HCT116 (cell line): Measurements from ENCODE around the gene CEP41. TPM values are rescaled to one million over a fixed set of nuclear protein-coding genes. Genes with fewer than 3 reads are reported as not detected.

Experiments used
- ATAC-seq: fragments of 200-7000 bp; cut with Tn5 transposase; 2 replicates; pipeline ENCODE4 v1.9.1; 2020; ENCODE audit warnings: mild to moderate bottlenecking, moderate library complexity
- BruUV-seq: library from RNA; stranded (reverse); fragments of 400-500 nt; replicated peaks from 2 replicates; lab custom pipeline; 2021; lab: Mats Ljungman, UMichigan
- CTCF ChIA-PET: fragments of 300-600 bp; sonication (Branson Sonifier 250); formaldehyde crosslinking; loops from one replicate; lab custom pipeline; 2021; ENCODE audit warnings: antibody characterized with exemption; lab: Charles Lee
- POLR2A ChIA-PET: fragments of 300-600, 350-600 bp; sonication (Branson Sonifier 250); formaldehyde crosslinking; loops from one replicate; lab custom pipeline; 2021; ENCODE audit warnings: antibody characterized with exemption; lab: Charles Lee
- RAD21 ChIA-PET, 2 experiments: fragments of 300-600 bp; sonication (Branson Sonifier 250); formaldehyde crosslinking; loops; one replicate each; lab custom pipeline; 2023; ENCODE audit warnings: low total read pairs in 2 of 2; ENCODE audit not compliant: uncharacterized antibody in 2 of 2, unreplicated experiment in 2 of 2, low non-redundant PET in 1 of 2; lab: Charles Lee
- DNase-seq: peaks from one replicate; pipeline ENCODE4 v3.0.0-alpha.2; 2010; ENCODE audit warnings: low read depth, low spot score
- H2AFZ ChIP-seq: fragments of 200-600 bp; shearing (Covaris generic), sonication (generic); 2 replicates; pipeline ENCODE4 v1.6.1; 2017; ENCODE audit warnings: low read depth, mixed run types, mixed read lengths, antibody characterized with exemption, low read length; ENCODE audit not compliant: poor library complexity, severe bottlenecking
- H3K27ac ChIP-seq: 2 replicates; pipeline ENCODE4 v1.5.1; 2012; ENCODE audit warnings: low read depth, low read length
- H3K27me3 ChIP-seq: fragments of 200-600 bp; sonication (generic); 2 replicates; pipeline ENCODE4 v1.6.1; 2016; ENCODE audit warnings: mixed run types, low read length, mixed read lengths; ENCODE audit not compliant: insufficient read depth
- H3K36me3 ChIP-seq, 2 experiments: fragments of 200-500 bp in 1 of 2; fragments of 200-600 bp in 1 of 2; sonication (Bioruptor generic) in 1 of 2; sonication (generic) in 1 of 2; 2 replicates each; pipeline versions ENCODE4 v1.5.1 to v1.6.1; 2014 to 2016; ENCODE audit warnings: low read length in 2 of 2, inconsistent platforms in 1 of 2, mixed read lengths in 1 of 2, mixed run types in 1 of 2; ENCODE audit not compliant: insufficient read depth in 2 of 2, control insufficient read depth in 1 of 2
- H3K4me1 ChIP-seq, 2 experiments: fragments of 200-600 bp in 1 of 2; sonication (generic) in 1 of 2; 2 replicates each; pipeline versions ENCODE4 v1.5.1 to v1.6.1; 2012 to 2017; ENCODE audit warnings: low read length in 2 of 2, inconsistent platforms in 1 of 2, mild to moderate bottlenecking in 1 of 2, mixed read lengths in 1 of 2, mixed run types in 1 of 2, moderate library complexity in 1 of 2; ENCODE audit not compliant: insufficient read depth in 2 of 2, control insufficient read depth in 1 of 2
- H3K4me2 ChIP-seq: fragments of 200-600 bp; sonication (generic); 2 replicates; pipeline ENCODE4 v1.6.1; 2017; ENCODE audit warnings: mixed run types, low read length, mixed read lengths
- H3K4me3 ChIP-seq, 2 experiments: fragments of 200-600 bp in 1 of 2; sonication (generic) in 1 of 2; replicated peaks in 1 of 2; 2 replicates each; pipeline ENCODE4 v1.5.1; 2011 to 2016; ENCODE audit warnings: low read length in 2 of 2, control low read depth in 1 of 2, low read depth in 1 of 2, mild to moderate bottlenecking in 1 of 2, mixed read lengths in 1 of 2, mixed run types in 1 of 2
- H3K79me2 ChIP-seq: fragments of 200-600 bp; sonication (generic); 2 replicates; pipeline ENCODE4 v1.6.1; 2017; ENCODE audit warnings: mild to moderate bottlenecking, mixed run types, low read length, moderate library complexity, mixed read lengths; ENCODE audit not compliant: insufficient read depth
- H3K9ac ChIP-seq: fragments of 200-600 bp; sonication (generic); 2 replicates; pipeline ENCODE4 v1.6.1; 2016; ENCODE audit warnings: low read length, mixed read lengths
- H3K9me2 ChIP-seq: fragments of 200-600 bp; sonication (generic), shearing (Covaris generic); 2 replicates; pipeline ENCODE4 v1.6.1; 2017; ENCODE audit warnings: mixed run types, mild to moderate bottlenecking, moderate library complexity; ENCODE audit not compliant: insufficient read depth
- H3K9me3 ChIP-seq, 2 experiments: fragments of 200-500 bp in 1 of 2; fragments of 200-600 bp in 1 of 2; sonication (Bioruptor generic) in 1 of 2; sonication (generic) in 1 of 2; 2 replicates each; pipeline ENCODE4 v1.6.1; 2014 to 2017; ENCODE audit warnings: low read length in 2 of 2, mixed read lengths in 2 of 2, inconsistent platforms in 1 of 2, low read depth in 1 of 2, mild to moderate bottlenecking in 1 of 2, mixed run types in 1 of 2, moderate library complexity in 1 of 2; ENCODE audit not compliant: control insufficient read depth in 1 of 2, insufficient read depth in 1 of 2
- H4K20me1 ChIP-seq: fragments of 200-600 bp; sonication (generic), shearing (Covaris generic); 2 replicates; pipeline ENCODE4 v1.6.1; 2017; ENCODE audit warnings: mixed run types, mild to moderate bottlenecking, moderate library complexity; ENCODE audit not compliant: insufficient read depth
- CBX3 ChIP-seq: IDR thresholded peaks from 2 replicates; pipeline ENCODE4 v1.6.1; 2012; ENCODE audit warnings: low read depth
- EGR1 ChIP-seq: IDR thresholded peaks from 2 replicates; pipeline ENCODE4 v1.6.1; 2012; ENCODE audit warnings: low read depth
- ELF1 ChIP-seq: IDR thresholded peaks from 2 replicates; pipeline ENCODE4 v1.6.1; 2012; ENCODE audit warnings: low read depth, borderline replicate concordance
- EZH2 ChIP-seq: fragments of 200-600 bp; sonication (generic); IDR thresholded peaks from 2 replicates; pipeline ENCODE4 v1.6.1; 2017; ENCODE audit warnings: antibody characterized with exemption, mixed run types
- EZH2phosphoT487 ChIP-seq: fragments of 200-600 bp; IDR thresholded peaks from 2 replicates; pipeline ENCODE4 v1.6.1; 2018; ENCODE audit warnings: antibody characterized with exemption, borderline replicate concordance
- FOSL1 ChIP-seq: IDR thresholded peaks from 2 replicates; pipeline ENCODE4 v1.6.1; 2012; ENCODE audit warnings: low read depth
- SP1 ChIP-seq: IDR thresholded peaks from 2 replicates; pipeline ENCODE4 v1.6.1; 2012; ENCODE audit warnings: low read depth
- SRF ChIP-seq: IDR thresholded peaks from 2 replicates; pipeline ENCODE4 v1.6.1; 2012; ENCODE audit warnings: low read depth
- TCF7L2 ChIP-seq: IDR thresholded peaks from 2 replicates; pipeline ENCODE4 v1.7.0; 2011; ENCODE audit warnings: borderline replicate concordance, inconsistent platforms; ENCODE audit not compliant: insufficient read depth, insufficient read length; ENCODE audit errors: extremely low read depth
- YY1 ChIP-seq: IDR thresholded peaks from 2 replicates; pipeline ENCODE4 v1.6.1; 2011; ENCODE audit warnings: low read length, low read depth, moderate library complexity, mild to moderate bottlenecking; ENCODE audit not compliant: insufficient replicate concordance; ENCODE audit errors: extremely low read depth
- ZNF274 ChIP-seq: fragments of 200-500 bp; sonication (Bioruptor generic); IDR thresholded peaks from 2 replicates; pipeline ENCODE4 v1.6.1; 2014; ENCODE audit warnings: mild to moderate bottlenecking, low read depth, low read length, inconsistent platforms
- intact Hi-C: fragments of 100-400 bp; cut with micrococcal nuclease; formaldehyde crosslinking; loops from 2 replicates; pipeline ENCODE4 v1.10.0; 2022
- total RNA-seq: library from RNA; stranded (reverse); gene quantifications from one replicate; pipeline ENCODE4 v1.2.1, GENCODE V29; 2021; ENCODE audit not compliant: unreplicated experiment
- TF ChIP-seq, protein P1 (sequence below): IDR thresholded peaks from 2 replicates; pipeline ENCODE4 v1.6.1; 2012

CEP41 gene
- total RNA-seq, 1 experiment from 2014 or later: 13.6 TPM

DNA sequence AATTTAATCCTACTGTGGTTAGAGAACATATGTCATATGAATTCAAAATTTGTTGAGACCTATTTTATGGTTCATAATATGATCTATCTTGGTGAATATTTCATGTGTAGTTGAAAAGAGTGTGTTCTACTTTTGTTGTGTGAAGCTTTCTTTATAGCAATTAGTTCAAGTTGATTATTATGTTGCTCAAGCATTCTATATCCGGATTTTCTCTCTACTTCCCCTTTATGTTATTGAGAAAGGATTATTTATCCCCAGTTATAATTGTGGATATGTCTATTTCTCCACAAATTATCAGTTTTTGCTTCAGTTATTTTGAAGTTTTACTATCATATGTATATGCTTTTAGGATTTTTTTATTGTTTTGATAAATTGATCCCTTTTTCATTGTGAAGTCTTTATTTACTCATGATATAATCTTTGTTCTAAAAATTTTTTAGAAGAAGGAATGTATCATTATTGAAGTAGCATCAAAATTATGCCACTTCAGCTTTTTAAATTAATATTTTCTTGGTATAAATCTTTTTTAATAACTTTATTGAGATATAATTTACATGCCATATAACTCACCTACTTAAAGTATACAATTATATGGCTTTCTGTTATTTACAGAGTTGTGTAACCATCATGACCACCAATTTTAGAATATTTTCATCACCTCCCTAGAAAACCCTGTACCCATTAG is 39.0 kb upstream of the CEP41 start:
- no peak for DNase-seq
- ATAC-seq: no peak
- TF ChIP-seq ELF1 (no peak), TCF7L2 (no peak), FOSL1 (no peak), YY1 (no peak), EZH2 (no peak), ZNF274 (no peak), SRF (no peak), SP1 (no peak), CBX3 (no peak), EGR1 (no peak), EZH2phosphoT487 (no peak)
- TF ChIP-seq, protein P1, sequence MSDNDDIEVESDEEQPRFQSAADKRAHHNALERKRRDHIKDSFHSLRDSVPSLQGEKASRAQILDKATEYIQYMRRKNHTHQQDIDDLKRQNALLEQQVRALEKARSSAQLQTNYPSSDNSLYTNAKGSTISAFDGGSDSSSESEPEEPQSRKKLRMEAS: no peak
- RAD21 ChIA-PET: no interaction called here
- no TSS peak for BruUV-seq
- Histone ChIP-seq H3K36me3 (no peaks in the 10 kb centered on the region), H3K9me3 (no peaks in the 10 kb centered on the region), H3K4me1 (no peaks in the 10 kb centered on the region), H3K4me2 (no peak overlapping the region), H3K9ac (no peak overlapping the region), H4K20me1 (no peaks in the 10 kb centered on the region), H3K27ac (no peak overlapping the region), H3K4me3 (no peak overlapping the region), H3K27me3 (no peaks in the 10 kb centered on the region), H3K9me2 (no peaks in the 10 kb centered on the region), H2AFZ (no peak overlapping the region), H3K79me2 (no peaks in the 10 kb centered on the region)
- POLR2A ChIA-PET: no interaction called here
- intact Hi-C loops: loop anchor here (10.0 kb wide), 1 partner anchor 205 kb away; no protein-coding TSS in a partner anchor
- CTCF ChIA-PET: no interaction called here
